OCI-LY1 (cell line): Measurements from ENCODE around the gene CNTN5.

Source experiments
- EZH2 ChIP-seq: fragments of 200-600 bp; sonication (generic), shearing (Covaris generic); IDR thresholded peaks from 2 replicates; pipeline ENCODE4 v1.8.0; 2017; ENCODE audit warnings: borderline replicate concordance, mixed run types, mild to moderate bottlenecking, antibody characterized with exemption, low read length, moderate library complexity, mixed read lengths
- TF ChIP-seq, protein P1 (sequence below): fragments of 200-600 bp; sonication (generic), shearing (Covaris generic); IDR thresholded peaks from 2 replicates; pipeline ENCODE4 v1.5.1; 2017; ENCODE audit warnings: mild to moderate bottlenecking, antibody characterized with exemption, low read length, moderate library complexity, mixed read lengths

DNA sequence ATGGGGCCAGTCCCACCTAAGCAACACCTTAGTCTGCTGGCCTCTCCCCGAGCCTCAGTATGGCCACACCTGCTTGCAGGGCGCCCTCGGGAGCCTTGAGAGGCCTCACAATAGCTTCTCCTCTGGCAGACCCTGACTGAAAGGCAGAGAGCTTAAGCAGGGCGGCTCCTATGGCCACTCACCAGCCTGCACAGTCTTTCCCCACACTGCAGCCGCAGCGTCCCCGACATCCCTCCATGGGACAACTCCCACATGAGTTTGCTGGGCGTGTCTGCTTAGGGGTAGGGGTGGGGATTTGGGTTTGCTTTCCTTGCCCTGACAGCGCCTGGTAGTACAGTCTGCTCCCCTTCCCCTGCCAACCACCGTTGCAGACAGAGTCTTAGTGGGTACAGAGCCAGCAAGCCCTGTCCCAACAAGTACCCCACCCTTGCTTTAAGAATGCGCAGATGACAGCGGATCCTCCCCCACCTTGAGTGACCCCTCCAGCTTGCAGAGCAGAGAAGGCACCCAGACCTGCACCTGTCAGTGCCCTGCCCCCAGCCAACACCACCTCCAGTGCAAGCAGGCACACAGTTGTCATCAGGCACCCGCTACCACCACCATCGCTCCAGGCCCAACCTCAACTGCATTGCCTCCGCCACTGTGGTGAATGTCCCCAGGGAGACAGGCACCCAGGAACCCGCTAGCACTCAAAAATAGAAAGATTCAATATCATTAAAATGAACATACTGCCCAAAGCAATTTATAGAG lies 1252.5 kb downstream of the CNTN5 start:
- TF ChIP-seq, protein P1, sequence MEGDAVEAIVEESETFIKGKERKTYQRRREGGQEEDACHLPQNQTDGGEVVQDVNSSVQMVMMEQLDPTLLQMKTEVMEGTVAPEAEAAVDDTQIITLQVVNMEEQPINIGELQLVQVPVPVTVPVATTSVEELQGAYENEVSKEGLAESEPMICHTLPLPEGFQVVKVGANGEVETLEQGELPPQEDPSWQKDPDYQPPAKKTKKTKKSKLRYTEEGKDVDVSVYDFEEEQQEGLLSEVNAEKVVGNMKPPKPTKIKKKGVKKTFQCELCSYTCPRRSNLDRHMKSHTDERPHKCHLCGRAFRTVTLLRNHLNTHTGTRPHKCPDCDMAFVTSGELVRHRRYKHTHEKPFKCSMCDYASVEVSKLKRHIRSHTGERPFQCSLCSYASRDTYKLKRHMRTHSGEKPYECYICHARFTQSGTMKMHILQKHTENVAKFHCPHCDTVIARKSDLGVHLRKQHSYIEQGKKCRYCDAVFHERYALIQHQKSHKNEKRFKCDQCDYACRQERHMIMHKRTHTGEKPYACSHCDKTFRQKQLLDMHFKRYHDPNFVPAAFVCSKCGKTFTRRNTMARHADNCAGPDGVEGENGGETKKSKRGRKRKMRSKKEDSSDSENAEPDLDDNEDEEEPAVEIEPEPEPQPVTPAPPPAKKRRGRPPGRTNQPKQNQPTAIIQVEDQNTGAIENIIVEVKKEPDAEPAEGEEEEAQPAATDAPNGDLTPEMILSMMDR: no peak
- TF ChIP-seq EZH2: no peak
